ENCODE results near the gene ZP3. TPM values are rescaled to one million over a fixed set of nuclear protein-coding genes. Genes with fewer than 3 reads are reported as not detected.
"Not testable (repeated sequence)": the region's sequence is repeated elsewhere in the genome, so short reads cannot be mapped to it uniquely, and the experiment has no call there.

The ZP3 gene
- total and polyA plus RNA-seq, 4 donors: 0.25 to 0.47 (median 0.44) TPM

DNA sequence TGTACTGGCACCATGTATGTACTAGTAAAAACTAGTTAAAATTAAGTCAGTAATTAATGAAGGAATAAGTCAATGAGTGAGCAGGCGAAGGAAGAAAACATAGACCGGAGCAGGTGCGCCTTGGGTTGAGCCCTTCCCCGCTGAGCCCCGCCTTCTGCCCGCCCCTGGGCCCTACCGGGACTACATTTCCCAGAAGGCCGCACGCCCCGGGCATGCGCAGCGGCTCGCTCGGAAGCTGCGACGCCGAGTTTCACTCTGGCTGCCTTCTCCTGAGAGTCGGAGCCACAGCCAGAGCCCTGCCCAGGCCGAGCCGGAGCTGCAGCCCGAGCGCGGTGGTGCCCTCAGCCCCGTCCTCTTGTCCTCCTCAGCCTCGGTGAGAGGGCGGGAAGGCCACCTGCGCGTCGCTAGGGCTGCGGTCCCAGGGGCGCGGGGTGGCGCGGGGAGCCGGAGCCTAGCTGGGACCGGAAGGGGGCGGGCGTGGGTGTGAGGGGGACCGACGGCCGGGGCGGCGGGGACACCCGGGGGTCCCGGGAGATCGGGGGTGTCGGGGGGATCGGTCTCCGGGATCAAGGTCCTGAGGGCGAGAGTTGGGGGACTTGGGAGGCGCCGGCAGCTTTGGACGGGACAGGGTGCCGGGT, 36.8 kb downstream of the ZP3 start, which contains the start of gene DTX2:
Gene DTX2 (plus strand): TSS at position 246 of the 638 bp plus-strand sequence. CDS start 18,801 bp downstream, outside the sequence.
- H3K27me3 ChIP-seq (ENCODE audit: control insufficient read depth in 4 of 4, insufficient read depth in 4 of 4, low read length in 3 of 4); H3K9me3 ChIP-seq (ENCODE audit: control insufficient read depth in 4 of 4, low read length in 3 of 4); H3K36me3 ChIP-seq (ENCODE audit: control insufficient read depth in 4 of 4, insufficient read depth in 3 of 4, low read depth in 1 of 4, low read length in 3 of 4); DNase-seq (ENCODE audit: low spot score); H3K4me1 ChIP-seq (ENCODE audit: control insufficient read depth in 4 of 4, insufficient read depth in 4 of 4, low read length in 3 of 4); H3K9ac ChIP-seq (ENCODE audit: low read depth in 1 of 2, low read length in 2 of 2): not testable (repeated sequence)
- WGBS: 1% methylated on average over 20 of the region's 54 CpGs
- Histone ChIP-seq H3K4me3 (ENCODE audit: low read depth in 1 of 3, low read length in 3 of 3) (peak within 1 kb of the TSS in 1 of 3 donors; percentile 54), H3K27ac (ENCODE audit: low read depth in 1 of 2, low read length in 2 of 2) (peak within 1 kb of the TSS in 1 of 2 donors; percentile 35)

DNA sequence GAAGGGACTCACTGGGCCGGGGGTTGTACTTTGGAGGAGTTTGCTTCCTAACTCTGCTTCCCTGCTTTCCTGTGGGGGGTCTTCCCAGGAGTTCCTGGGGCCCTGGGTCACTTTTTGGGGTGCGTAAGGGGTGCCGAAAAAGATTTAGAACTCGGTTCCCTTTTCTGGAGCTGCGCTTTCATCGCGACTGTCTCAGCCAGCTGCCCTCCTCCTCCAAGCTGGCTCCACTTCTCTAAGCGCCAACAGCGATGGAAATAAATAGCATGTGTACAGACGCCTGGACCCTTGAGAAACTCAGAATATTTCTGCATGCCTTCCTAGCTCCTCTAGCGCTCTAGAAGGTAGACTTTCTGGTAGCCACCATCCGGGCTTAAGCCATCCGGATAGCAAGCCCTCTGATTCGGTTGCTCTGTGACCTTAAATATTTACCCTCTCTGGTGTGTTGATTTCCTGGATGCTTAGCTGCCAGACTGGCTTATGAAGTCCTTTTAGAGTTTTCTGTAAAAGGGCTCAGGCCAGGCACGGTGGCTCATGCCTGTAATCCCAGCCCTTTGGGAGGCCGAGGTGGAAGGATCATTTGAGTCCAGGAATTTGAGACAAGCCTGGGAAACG, 37.6 kb downstream of the ZP3 start:
- not testable (repeated sequence) for H3K4me1 ChIP-seq (ENCODE audit: control insufficient read depth in 4 of 4, insufficient read depth in 4 of 4, low read length in 3 of 4); H3K9ac ChIP-seq (ENCODE audit: low read depth in 1 of 2, low read length in 2 of 2); H3K27me3 ChIP-seq (ENCODE audit: control insufficient read depth in 4 of 4, insufficient read depth in 4 of 4, low read length in 3 of 4); H3K27ac ChIP-seq (ENCODE audit: low read depth in 1 of 2, low read length in 2 of 2); DNase-seq (ENCODE audit: low spot score); H3K36me3 ChIP-seq (ENCODE audit: control insufficient read depth in 4 of 4, insufficient read depth in 3 of 4, low read depth in 1 of 4, low read length in 3 of 4); H3K9me3 ChIP-seq (ENCODE audit: control insufficient read depth in 4 of 4, low read length in 3 of 4); H3K4me3 ChIP-seq (ENCODE audit: low read depth in 1 of 3, low read length in 3 of 3)
- WGBS: no CpG with 5 or more reads among the region's 17 CpGs

DNA sequence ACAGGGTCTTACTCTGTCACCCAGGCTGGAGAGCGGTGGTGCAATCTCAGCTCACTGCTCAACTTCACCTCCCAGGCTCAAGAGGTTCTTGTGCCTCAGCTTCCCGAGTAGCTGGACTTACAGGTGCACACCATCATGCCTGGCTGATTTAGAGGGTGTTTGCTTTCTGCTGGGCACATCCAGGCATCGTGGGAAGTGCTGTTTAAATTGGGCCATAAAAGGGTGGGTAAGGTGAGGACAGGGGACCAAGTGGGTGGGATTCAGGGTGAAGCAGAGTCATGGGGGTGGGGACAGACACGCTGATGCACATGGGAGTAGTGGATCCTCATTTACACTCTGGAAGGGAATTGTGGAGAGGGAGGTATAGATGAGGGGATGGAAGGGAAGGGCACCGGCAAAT, 40.2 kb downstream of the ZP3 start:
- H3K4me1 ChIP-seq (ENCODE audit: control insufficient read depth in 4 of 4, insufficient read depth in 4 of 4, low read length in 3 of 4); H3K27me3 ChIP-seq (ENCODE audit: control insufficient read depth in 4 of 4, insufficient read depth in 4 of 4, low read length in 3 of 4); H3K4me3 ChIP-seq (ENCODE audit: low read depth in 1 of 3, low read length in 3 of 3); DNase-seq (ENCODE audit: low spot score); H3K9ac ChIP-seq (ENCODE audit: low read depth in 1 of 2, low read length in 2 of 2); H3K27ac ChIP-seq (ENCODE audit: low read depth in 1 of 2, low read length in 2 of 2); H3K9me3 ChIP-seq (ENCODE audit: control insufficient read depth in 4 of 4, low read length in 3 of 4); H3K36me3 ChIP-seq (ENCODE audit: control insufficient read depth in 4 of 4, insufficient read depth in 3 of 4, low read depth in 1 of 4, low read length in 3 of 4): not testable (repeated sequence)
- 88% methylated on average over 4 of the region's 5 CpGs for WGBS

DNA sequence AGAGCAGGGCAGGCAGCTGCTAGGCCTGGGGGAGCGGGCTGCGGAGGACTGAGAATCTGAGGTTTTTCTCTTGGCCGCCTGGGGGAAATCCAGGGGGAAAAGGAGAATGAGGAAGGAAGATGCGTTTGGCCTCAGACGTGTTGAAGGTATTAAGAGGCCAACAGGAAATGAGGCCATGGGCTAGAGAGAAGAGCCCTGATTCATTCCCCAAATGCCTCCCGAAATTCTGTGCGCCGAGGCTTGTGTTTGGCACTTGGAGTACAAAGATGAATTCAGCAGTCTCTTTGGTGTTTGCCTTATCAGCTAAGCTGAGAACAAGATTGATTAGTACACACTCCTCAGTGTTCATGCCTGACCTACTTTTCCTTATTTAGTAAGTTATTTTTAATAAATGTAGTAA, 41.2 kb downstream of the ZP3 start:
- H3K4me3 ChIP-seq (ENCODE audit: low read depth in 1 of 3, low read length in 3 of 3); H3K36me3 ChIP-seq (ENCODE audit: control insufficient read depth in 4 of 4, insufficient read depth in 3 of 4, low read depth in 1 of 4, low read length in 3 of 4); DNase-seq (ENCODE audit: low spot score); H3K9ac ChIP-seq (ENCODE audit: low read depth in 1 of 2, low read length in 2 of 2); H3K9me3 ChIP-seq (ENCODE audit: control insufficient read depth in 4 of 4, low read length in 3 of 4); H3K4me1 ChIP-seq (ENCODE audit: control insufficient read depth in 4 of 4, insufficient read depth in 4 of 4, low read length in 3 of 4); H3K27ac ChIP-seq (ENCODE audit: low read depth in 1 of 2, low read length in 2 of 2); H3K27me3 ChIP-seq (ENCODE audit: control insufficient read depth in 4 of 4, insufficient read depth in 4 of 4, low read length in 3 of 4): not testable (repeated sequence)
- WGBS: no CpG with 5 or more reads among the region's 8 CpGs

DNA sequence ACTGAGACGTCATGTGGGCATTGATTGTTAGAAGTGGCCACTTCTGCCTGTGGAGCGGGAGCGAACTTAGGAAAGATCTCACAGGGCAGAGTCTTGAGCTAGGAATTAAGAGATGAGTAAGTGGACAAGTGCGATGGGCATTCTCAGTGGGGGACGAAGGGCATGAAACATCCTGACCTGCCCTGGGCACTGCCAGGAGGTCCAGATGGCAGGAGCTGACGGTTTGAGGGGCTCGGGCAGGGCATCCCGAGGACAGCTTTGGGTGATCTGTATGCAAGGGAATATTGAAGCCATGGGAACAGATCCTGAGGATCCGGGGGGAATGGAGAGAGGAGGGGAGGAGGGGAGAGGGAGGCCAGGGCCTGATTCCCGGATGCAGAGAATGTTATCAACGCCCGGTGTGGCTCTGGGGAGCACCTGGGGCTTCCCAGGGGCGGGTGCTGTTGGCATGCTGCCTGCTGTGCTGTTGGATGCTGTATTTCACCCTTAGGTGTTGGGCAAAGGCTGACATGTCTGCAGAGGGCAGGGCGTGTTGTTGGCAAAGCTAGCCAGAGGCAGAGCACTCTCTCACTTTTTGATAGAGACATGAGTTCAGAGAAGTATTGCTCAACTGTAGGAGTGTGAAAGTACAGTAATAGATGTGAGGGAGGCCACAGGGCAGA, 43.1 kb downstream of the ZP3 start:
- H3K27me3 ChIP-seq (ENCODE audit: control insufficient read depth in 4 of 4, insufficient read depth in 4 of 4, low read length in 3 of 4); H3K36me3 ChIP-seq (ENCODE audit: control insufficient read depth in 4 of 4, insufficient read depth in 3 of 4, low read depth in 1 of 4, low read length in 3 of 4); H3K9me3 ChIP-seq (ENCODE audit: control insufficient read depth in 4 of 4, low read length in 3 of 4); H3K9ac ChIP-seq (ENCODE audit: low read depth in 1 of 2, low read length in 2 of 2); H3K4me3 ChIP-seq (ENCODE audit: low read depth in 1 of 3, low read length in 3 of 3); DNase-seq (ENCODE audit: low spot score); H3K4me1 ChIP-seq (ENCODE audit: control insufficient read depth in 4 of 4, insufficient read depth in 4 of 4, low read length in 3 of 4): not testable (repeated sequence)
- 54% methylated on average over 10 of the region's 14 CpGs for WGBS
- H3K27ac ChIP-seq (ENCODE audit: low read depth in 1 of 2, low read length in 2 of 2): peak overlapping the region; percentile 12 to 20

DNA sequence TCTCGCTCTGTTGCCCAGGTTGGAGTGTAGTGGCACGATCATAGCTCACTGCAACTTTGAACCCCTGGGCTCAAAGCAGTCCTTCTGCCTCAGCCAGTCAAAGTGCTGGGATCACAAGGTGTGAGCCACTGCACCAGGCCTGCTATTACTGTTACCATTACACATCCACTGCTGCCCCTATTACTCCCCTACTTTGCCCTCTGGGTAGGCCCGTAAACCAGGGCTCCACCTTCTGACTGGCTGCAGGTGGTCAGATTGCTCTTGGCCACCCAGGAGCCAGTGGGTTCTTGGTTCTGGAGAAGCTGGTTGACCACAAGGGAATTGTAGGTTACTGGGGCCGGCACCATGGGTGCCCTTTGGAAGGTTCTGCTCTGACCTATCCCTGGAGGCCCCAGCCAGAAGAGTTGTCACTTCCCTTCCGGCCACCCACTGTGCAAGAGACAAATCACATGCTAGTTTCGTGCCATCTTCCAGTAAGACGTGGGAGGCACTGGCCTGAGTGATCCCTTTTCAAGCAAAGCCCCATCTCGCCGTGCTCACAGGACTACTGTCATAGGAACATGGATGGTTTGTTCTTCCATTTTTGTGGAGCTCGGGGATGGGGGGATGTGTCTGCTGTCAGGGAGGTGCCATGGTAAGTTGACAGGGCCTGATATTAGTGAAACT, 46.9 kb downstream of the ZP3 start:
- not testable (repeated sequence) for H3K4me1 ChIP-seq (ENCODE audit: control insufficient read depth in 4 of 4, insufficient read depth in 4 of 4, low read length in 3 of 4); DNase-seq (ENCODE audit: low spot score); H3K36me3 ChIP-seq (ENCODE audit: control insufficient read depth in 4 of 4, insufficient read depth in 3 of 4, low read depth in 1 of 4, low read length in 3 of 4); H3K27ac ChIP-seq (ENCODE audit: low read depth in 1 of 2, low read length in 2 of 2); H3K9ac ChIP-seq (ENCODE audit: low read depth in 1 of 2, low read length in 2 of 2); H3K4me3 ChIP-seq (ENCODE audit: low read depth in 1 of 3, low read length in 3 of 3); H3K27me3 ChIP-seq (ENCODE audit: control insufficient read depth in 4 of 4, insufficient read depth in 4 of 4, low read length in 3 of 4); H3K9me3 ChIP-seq (ENCODE audit: control insufficient read depth in 4 of 4, low read length in 3 of 4)
- WGBS: 93% methylated on average over 10 of the region's 10 CpGs

GRCh38 chr7:76473097-76473496, 48.3 kb downstream of the ZP3 start:
- H3K4me3 ChIP-seq (ENCODE audit: low read depth in 1 of 3, low read length in 3 of 3); H3K9me3 ChIP-seq (ENCODE audit: control insufficient read depth in 4 of 4, low read length in 3 of 4); DNase-seq (ENCODE audit: low spot score); H3K9ac ChIP-seq (ENCODE audit: low read depth in 1 of 2, low read length in 2 of 2); H3K27ac ChIP-seq (ENCODE audit: low read depth in 1 of 2, low read length in 2 of 2); H3K36me3 ChIP-seq (ENCODE audit: control insufficient read depth in 4 of 4, insufficient read depth in 3 of 4, low read depth in 1 of 4, low read length in 3 of 4); H3K4me1 ChIP-seq (ENCODE audit: control insufficient read depth in 4 of 4, insufficient read depth in 4 of 4, low read length in 3 of 4); H3K27me3 ChIP-seq (ENCODE audit: control insufficient read depth in 4 of 4, insufficient read depth in 4 of 4, low read length in 3 of 4): not testable (repeated sequence)
- 95% methylated on average over 3 of the region's 6 CpGs for WGBS

GRCh38 chr7:76476280-76476679, 51.5 kb downstream of the ZP3 start:
- not testable (repeated sequence) for H3K4me3 ChIP-seq (ENCODE audit: low read depth in 1 of 3, low read length in 3 of 3); H3K27me3 ChIP-seq (ENCODE audit: control insufficient read depth in 4 of 4, insufficient read depth in 4 of 4, low read length in 3 of 4); H3K9me3 ChIP-seq (ENCODE audit: control insufficient read depth in 4 of 4, low read length in 3 of 4); H3K9ac ChIP-seq (ENCODE audit: low read depth in 1 of 2, low read length in 2 of 2); H3K36me3 ChIP-seq (ENCODE audit: control insufficient read depth in 4 of 4, insufficient read depth in 3 of 4, low read depth in 1 of 4, low read length in 3 of 4); DNase-seq (ENCODE audit: low spot score); H3K27ac ChIP-seq (ENCODE audit: low read depth in 1 of 2, low read length in 2 of 2); H3K4me1 ChIP-seq (ENCODE audit: control insufficient read depth in 4 of 4, insufficient read depth in 4 of 4, low read length in 3 of 4)
- WGBS: 99% methylated on average over 4 of the region's 11 CpGs
